ENCODE data around the gene GARNL3. TPM values are rescaled to one million over a fixed set of nuclear protein-coding genes. Genes with fewer than 3 reads are reported as not detected.

Gene GARNL3
- total and polyA plus RNA-seq, 2 donors from 2014 or later, result 2.6 to 10.2 TPM

DNA sequence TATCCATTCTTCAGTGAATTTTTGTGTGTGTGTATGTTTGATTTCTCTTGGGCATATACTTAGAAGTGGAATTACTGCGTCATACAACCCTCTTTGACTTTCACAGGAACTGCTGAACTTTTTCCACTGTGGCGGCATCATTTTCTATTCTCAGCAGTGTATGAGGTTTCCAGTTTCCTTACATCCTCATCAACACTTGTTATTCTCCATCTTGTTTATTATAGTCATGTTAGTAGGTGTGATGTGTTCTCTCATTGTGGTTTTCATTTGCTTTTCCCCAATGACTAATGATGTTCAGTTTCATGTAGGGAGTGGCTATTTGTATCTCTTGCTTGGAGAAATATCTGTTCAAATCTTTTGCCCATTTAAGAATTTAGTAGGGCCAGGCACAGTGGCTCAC is 162.2 kb downstream of the GARNL3 start:
- intact Hi-C loops (cut with DNase I), result no loop called here
- H3K9ac ChIP-seq (ENCODE audit: low read length in 3 of 3), result no peak overlapping the region
- FAIRE-seq, result no peak
- peaks cover 0 to 15% (median 15%) of the 10 kb centered on the region in 3 donors for H3K4me1 ChIP-seq (ENCODE audit: control insufficient read depth in 2 of 3, insufficient read depth in 2 of 3, low read depth in 1 of 3, low read length in 3 of 3)
- TF ChIP-seq, protein P1, sequence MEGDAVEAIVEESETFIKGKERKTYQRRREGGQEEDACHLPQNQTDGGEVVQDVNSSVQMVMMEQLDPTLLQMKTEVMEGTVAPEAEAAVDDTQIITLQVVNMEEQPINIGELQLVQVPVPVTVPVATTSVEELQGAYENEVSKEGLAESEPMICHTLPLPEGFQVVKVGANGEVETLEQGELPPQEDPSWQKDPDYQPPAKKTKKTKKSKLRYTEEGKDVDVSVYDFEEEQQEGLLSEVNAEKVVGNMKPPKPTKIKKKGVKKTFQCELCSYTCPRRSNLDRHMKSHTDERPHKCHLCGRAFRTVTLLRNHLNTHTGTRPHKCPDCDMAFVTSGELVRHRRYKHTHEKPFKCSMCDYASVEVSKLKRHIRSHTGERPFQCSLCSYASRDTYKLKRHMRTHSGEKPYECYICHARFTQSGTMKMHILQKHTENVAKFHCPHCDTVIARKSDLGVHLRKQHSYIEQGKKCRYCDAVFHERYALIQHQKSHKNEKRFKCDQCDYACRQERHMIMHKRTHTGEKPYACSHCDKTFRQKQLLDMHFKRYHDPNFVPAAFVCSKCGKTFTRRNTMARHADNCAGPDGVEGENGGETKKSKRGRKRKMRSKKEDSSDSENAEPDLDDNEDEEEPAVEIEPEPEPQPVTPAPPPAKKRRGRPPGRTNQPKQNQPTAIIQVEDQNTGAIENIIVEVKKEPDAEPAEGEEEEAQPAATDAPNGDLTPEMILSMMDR (IDR thresholded peaks at IDR 0.05; ENCODE audit: borderline replicate concordance, extremely low read depth, insufficient read depth), result no peak
- no peaks in the 10 kb centered on the region for H3K9me3 ChIP-seq (ENCODE audit: control insufficient read depth in 2 of 3, insufficient read depth in 1 of 3, low read length in 3 of 3)
- H3K27me3 ChIP-seq (ENCODE audit: control insufficient read depth, insufficient read depth, low read length), result no peaks in the 10 kb centered on the region
- no peak overlapping the region for H3K4me3 ChIP-seq (ENCODE audit: low read length in 3 of 3)
- H3K27ac ChIP-seq (ENCODE audit: low read depth in 2 of 2, low read length in 2 of 2), result no peak overlapping the region
- peaks cover 0 to 6% (median 2%) of the 10 kb centered on the region in 3 donors for H3K36me3 ChIP-seq (ENCODE audit: control insufficient read depth in 2 of 3, insufficient read depth in 3 of 3, low read length in 3 of 3)
- no peak for DNase-seq

DNA sequence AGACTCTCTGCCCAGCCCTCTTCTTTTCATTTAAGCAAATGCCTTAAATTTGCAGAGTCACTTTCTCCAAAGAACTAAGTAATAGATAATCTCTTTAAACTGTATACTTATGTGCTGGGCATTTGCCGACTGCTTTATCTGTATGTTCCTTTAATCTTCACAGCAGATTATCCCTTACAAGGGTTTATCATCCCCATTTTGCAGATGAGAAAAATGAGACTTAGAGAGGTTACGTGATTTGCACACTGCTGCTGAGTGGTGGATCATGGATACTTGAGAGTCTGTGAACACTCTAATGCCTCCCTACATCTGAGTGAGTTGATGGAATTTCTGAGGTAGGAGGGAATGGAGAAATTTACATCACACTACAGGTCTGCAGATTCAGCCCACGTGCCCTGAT is 163.8 kb downstream of the GARNL3 start:
- peaks cover 0 to 9% (median 4%) of the 10 kb centered on the region in 3 donors for H3K4me1 ChIP-seq (ENCODE audit: control insufficient read depth in 2 of 3, insufficient read depth in 2 of 3, low read depth in 1 of 3, low read length in 3 of 3)
- H3K27ac ChIP-seq (ENCODE audit: low read depth in 2 of 2, low read length in 2 of 2), result no peak overlapping the region
- no peak overlapping the region for H3K9ac ChIP-seq (ENCODE audit: low read length in 3 of 3)
- DNase-seq (no peak), FAIRE-seq (no peak)
- intact Hi-C loops (cut with DNase I), result no loop called here
- H3K4me3 ChIP-seq (ENCODE audit: low read length in 3 of 3), result no peak overlapping the region
- TF ChIP-seq, protein P1 (IDR thresholded peaks at IDR 0.05; ENCODE audit: borderline replicate concordance, extremely low read depth, insufficient read depth), result no peak
- H3K36me3 ChIP-seq (ENCODE audit: control insufficient read depth in 2 of 3, insufficient read depth in 3 of 3, low read length in 3 of 3), result peaks cover 0 to 10% (median 6%) of the 10 kb centered on the region in 3 donors
- H3K27me3 ChIP-seq (ENCODE audit: control insufficient read depth, insufficient read depth, low read length), result no peaks in the 10 kb centered on the region
- no peaks in the 10 kb centered on the region for H3K9me3 ChIP-seq (ENCODE audit: control insufficient read depth in 2 of 3, insufficient read depth in 1 of 3, low read length in 3 of 3)

DNA sequence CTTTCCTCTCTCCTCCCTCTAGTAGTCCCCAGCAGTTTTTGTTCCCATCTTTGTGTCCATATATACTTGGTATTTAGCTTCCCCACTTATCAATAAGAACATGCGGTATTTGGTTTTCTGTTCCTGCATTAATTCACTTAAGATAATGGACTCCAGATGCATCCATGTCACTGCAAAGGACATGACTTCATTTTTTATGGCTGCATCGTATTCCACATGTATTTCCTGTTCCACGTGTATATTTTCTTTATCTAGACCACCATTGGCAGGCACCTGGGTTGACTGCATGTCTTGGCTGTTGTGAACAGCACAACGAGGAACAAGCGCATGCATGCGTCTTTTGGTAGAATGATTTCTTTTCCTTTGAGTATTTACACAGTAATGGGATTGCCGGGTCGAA is 165.8 kb downstream of the GARNL3 start:
- Histone ChIP-seq H3K4me1 (ENCODE audit: control insufficient read depth in 2 of 3, insufficient read depth in 2 of 3, low read depth in 1 of 3, low read length in 3 of 3) (peaks cover 0 to 3% (median 0%) of the 10 kb centered on the region in 3 donors), H3K4me3 (ENCODE audit: low read length in 3 of 3) (no peak overlapping the region), H3K9me3 (ENCODE audit: control insufficient read depth in 2 of 3, insufficient read depth in 1 of 3, low read length in 3 of 3) (no peaks in the 10 kb centered on the region), H3K27ac (ENCODE audit: low read depth in 2 of 2, low read length in 2 of 2) (no peak overlapping the region), H3K27me3 (ENCODE audit: control insufficient read depth, insufficient read depth, low read length) (no peaks in the 10 kb centered on the region), H3K36me3 (ENCODE audit: control insufficient read depth in 2 of 3, insufficient read depth in 3 of 3, low read length in 3 of 3) (peaks cover 5 to 26% (median 22%) of the 10 kb centered on the region in 3 donors), H3K9ac (ENCODE audit: low read length in 3 of 3) (no peak overlapping the region)
- intact Hi-C loops (cut with DNase I), result no loop called here
- FAIRE-seq, result no peak
- DNase-seq, result no peak
- TF ChIP-seq, protein P1 (IDR thresholded peaks at IDR 0.05; ENCODE audit: borderline replicate concordance, extremely low read depth, insufficient read depth), result no peak
